H1 (cell line): Measurements from ENCODE around the gene NCOA6. TPM values are rescaled to one million over a fixed set of nuclear protein-coding genes. Genes with fewer than 3 reads are reported as not detected.
"Not testable (repeated sequence)": the region's sequence is repeated elsewhere in the genome, so short reads cannot be mapped to it uniquely, and the experiment has no call there.

Source experiments
- CTCF ChIA-PET: fragments of 300-600 bp; sonication (Branson Sonifier 250); formaldehyde crosslinking; loops from one replicate; lab custom pipeline; 2021; ENCODE audit not compliant: partially characterized antibody; lab: Charles Lee
- POLR2A ChIA-PET: fragments of 300-600 bp; sonication (Branson Sonifier 250); formaldehyde crosslinking; loops from one replicate; lab custom pipeline; 2021; ENCODE audit warnings: inconsistent platforms; ENCODE audit not compliant: partially characterized antibody; lab: Charles Lee
- DNase-seq, 2 experiments: peaks; one replicate each; pipeline versions ENCODE4 v3.0.0 to v3.0.0-alpha.2; 2010 to 2022; ENCODE audit warnings: low spot score in 2 of 2, low read depth in 1 of 2, mixed read lengths in 1 of 2
- FAIRE-seq: peaks from 2 replicates; lab custom pipeline; 2011; peaks lifted over from hg19 to GRCh38; lab: Jason Lieb, UNC
- H2AFZ ChIP-seq: 2 replicates; pipeline ENCODE4 v1.8.1; 2012; ENCODE audit warnings: low read length, inconsistent platforms
- H2AK5ac ChIP-seq: 2 replicates; pipeline ENCODE4 v1.6.1; 2013; ENCODE audit warnings: low read depth, low read length
- H2BK120ac ChIP-seq: replicated peaks from 2 replicates; pipeline ENCODE3; 2013; ENCODE audit warnings: low read depth, low read length, inconsistent platforms
- H2BK12ac ChIP-seq: 2 replicates; pipeline ENCODE4 v1.6.1; 2013; ENCODE audit warnings: low read depth, low read length
- H2BK15ac ChIP-seq: 2 replicates; pipeline ENCODE4 v1.6.1; 2013; ENCODE audit warnings: low read length
- H2BK20ac ChIP-seq: 2 replicates; pipeline ENCODE4 v1.6.1; 2013; ENCODE audit warnings: low read length
- H2BK5ac ChIP-seq: 2 replicates; pipeline ENCODE4 v1.6.1; 2013; ENCODE audit warnings: low read depth, low read length
- H3K14ac ChIP-seq: 2 replicates; pipeline ENCODE4 v1.6.1; 2013; ENCODE audit warnings: inconsistent platforms; ENCODE audit not compliant: insufficient read length
- H3K18ac ChIP-seq: 2 replicates; pipeline ENCODE4 v1.6.1; 2013; ENCODE audit warnings: low read length; ENCODE audit errors: extremely low read depth
- H3K23ac ChIP-seq: 2 replicates; pipeline ENCODE4 v1.6.1; 2013; ENCODE audit warnings: inconsistent platforms; ENCODE audit not compliant: insufficient read length
- H3K23me2 ChIP-seq: 2 replicates; pipeline ENCODE4 v1.6.1; 2013; ENCODE audit warnings: low read depth, low read length
- H3K27ac ChIP-seq: 2 replicates; pipeline ENCODE4 v1.6.1; 2011; ENCODE audit warnings: low read depth, low read length, inconsistent platforms
- H3K27me3 ChIP-seq, 4 experiments: replicated peaks in 1 of 4; 1 replicate in 1 of 4; 2 replicates in 3 of 4; pipeline versions ENCODE4 v1.6.1 to v1.8.1; 2011 to 2013; ENCODE audit warnings: low read length in 3 of 4, mild to moderate bottlenecking in 3 of 4, inconsistent platforms in 2 of 4, mixed read lengths in 2 of 4, moderate library complexity in 1 of 4; ENCODE audit not compliant: control insufficient read depth in 3 of 4, insufficient read depth in 3 of 4; ENCODE audit errors: extremely low read depth in 1 of 4
- H3K36me3 ChIP-seq, 4 experiments: 2 replicates each; pipeline versions ENCODE4 v1.6.1 to v1.8.1; 2011 to 2013; ENCODE audit warnings: mild to moderate bottlenecking in 4 of 4, low read length in 3 of 4, moderate library complexity in 2 of 4, control low read depth in 1 of 4, inconsistent platforms in 1 of 4; ENCODE audit not compliant: insufficient read depth in 4 of 4, control insufficient read depth in 2 of 4
- H3K4ac ChIP-seq: replicated peaks from 2 replicates; pipeline ENCODE3; 2013; ENCODE audit warnings: low read length, low read depth, mixed read lengths, inconsistent platforms; ENCODE audit not compliant: insufficient read length
- H3K4me1 ChIP-seq, 4 experiments: replicated peaks in 1 of 4; 1 replicate in 1 of 4; 2 replicates in 3 of 4; pipeline versions ENCODE4 v1.6.1 to v1.8.1; 2011 to 2013; ENCODE audit warnings: low read length in 3 of 4, inconsistent platforms in 2 of 4, mixed read lengths in 1 of 4; ENCODE audit not compliant: insufficient read depth in 4 of 4, control insufficient read depth in 3 of 4
- H3K4me2 ChIP-seq, 2 experiments: 2 replicates each; pipeline versions ENCODE4 v1.6.1 to v1.8.1; 2011 to 2013; ENCODE audit warnings: low read depth in 2 of 2, low read length in 2 of 2, control low read depth in 1 of 2, inconsistent platforms in 1 of 2, mild to moderate bottlenecking in 1 of 2; ENCODE audit not compliant: insufficient read depth in 1 of 2
- H3K4me3 ChIP-seq, 4 experiments: fragments of 200-600, 300-600 bp in 1 of 4; sonication (generic), shearing (Covaris generic), sonication (Bioruptor Twin) in 1 of 4; 2 replicates each; pipeline versions ENCODE4 v1.5.1 to v1.8.1; 2011 to 2016; ENCODE audit warnings: low read length in 4 of 4, low read depth in 3 of 4, control low read depth in 2 of 4, inconsistent platforms in 2 of 4, mild to moderate bottlenecking in 2 of 4, mixed read lengths in 1 of 4, moderate library complexity in 1 of 4; ENCODE audit not compliant: insufficient read depth in 2 of 4; ENCODE audit errors: extremely low read depth in 1 of 4
- H3K56ac ChIP-seq: replicated peaks from 2 replicates; pipeline ENCODE3; 2013; ENCODE audit warnings: low read depth, mild to moderate bottlenecking, mixed read lengths, low read length, inconsistent platforms; ENCODE audit not compliant: insufficient read length
- H3K79me1 ChIP-seq: 2 replicates; pipeline ENCODE4 v1.6.1; 2013; ENCODE audit warnings: low read depth, low read length, control low read depth
- H3K79me2 ChIP-seq, 2 experiments: 2 replicates each; pipeline versions ENCODE4 v1.6.1 to v1.8.1; 2012 to 2013; ENCODE audit warnings: low read length in 2 of 2, mild to moderate bottlenecking in 2 of 2, inconsistent platforms in 1 of 2; ENCODE audit not compliant: insufficient read depth in 2 of 2, control insufficient read depth in 1 of 2
- H3K9ac ChIP-seq, 4 experiments: replicated peaks in 1 of 4; 1 replicate in 1 of 4; 2 replicates in 3 of 4; pipeline versions ENCODE4 v1.6.1 to v1.8.1; 2011 to 2013; ENCODE audit warnings: low read depth in 3 of 4, low read length in 3 of 4, control low read depth in 2 of 4, mild to moderate bottlenecking in 2 of 4, moderate library complexity in 2 of 4, inconsistent platforms in 1 of 4; ENCODE audit errors: extremely low read depth in 1 of 4
- H3K9me3 ChIP-seq, 2 experiments: 2 replicates each; pipeline versions ENCODE4 v1.6.1 to v1.8.1; 2012 to 2013; ENCODE audit warnings: mild to moderate bottlenecking in 2 of 2, moderate library complexity in 2 of 2, control low read depth in 1 of 2, inconsistent platforms in 1 of 2, low read depth in 1 of 2, low read length in 1 of 2, mixed read lengths in 1 of 2; ENCODE audit not compliant: insufficient read depth in 2 of 2
- H4K20me1 ChIP-seq, 2 experiments: replicated peaks in 1 of 2; 2 replicates each; pipeline versions ENCODE3 to v1.8.1; 2011 to 2013; ENCODE audit warnings: inconsistent platforms in 2 of 2, low read length in 2 of 2, mild to moderate bottlenecking in 1 of 2; ENCODE audit not compliant: insufficient read depth in 2 of 2, control insufficient read depth in 1 of 2
- H4K5ac ChIP-seq: 2 replicates; pipeline ENCODE4 v1.6.1; 2013; ENCODE audit warnings: low read length, low read depth, mixed read lengths, inconsistent platforms; ENCODE audit not compliant: insufficient read length
- H4K8ac ChIP-seq: 2 replicates; pipeline ENCODE4 v1.8.0; 2013; ENCODE audit warnings: mild to moderate bottlenecking, moderate library complexity, low read length, inconsistent platforms; ENCODE audit not compliant: insufficient read depth; ENCODE audit errors: extremely low read depth
- H4K91ac ChIP-seq: replicated peaks from 2 replicates; pipeline ENCODE3; 2013; ENCODE audit warnings: low read length, mixed read lengths, inconsistent platforms; ENCODE audit not compliant: insufficient read length
- WGBS, 2 experiments: shearing (Covaris generic) in 1 of 2; methylation state at CpG; one replicate each; pipeline versions ENCODE4 v1.1.6 to v1.1.7; 2013 to 2015; ENCODE audit warnings: low lambda C conversion rate in 2 of 2, mixed read lengths in 2 of 2, inconsistent platforms in 1 of 2, low coverage in 1 of 2, missing lambda C conversion rate in 1 of 2; ENCODE audit not compliant: insufficient replicate concordance in 2 of 2, insufficient coverage in 1 of 2, insufficient read length in 1 of 2; ENCODE audit errors: extremely low coverage in 1 of 2, missing lambda C conversion rate in 1 of 2; 5-methylcytosine and 5-hydroxymethylcytosine counted together
- polyA plus RNA-seq, 7 experiments: library from polyadenylated mRNA; depleted of rRNA in 3 of 7; stranded (reverse) in 5 of 7; unstranded in 2 of 7; fragments of >200 nt in 5 of 7; fragments of 200-250 nt in 2 of 7; gene quantifications; 1 replicate in 5 of 7; 2 replicates in 1 of 7; 4 replicates in 1 of 7; pipeline versions ENCODE4 v1.2.1 to v1.2.3, GENCODE V29; 2011 to 2013; ENCODE audit warnings: missing spikeins in 2 of 7, mixed read lengths in 2 of 7
- total RNA-seq: library from RNA; stranded (reverse); fragmentation: NEBNext Ultra II Directional; extraction: Animal tissue kit (Norgen Biotek cat#: 25700); gene quantifications from 2 replicates; pipeline ENCODE4 v1.2.1, GENCODE V29; 2021

The NCOA6 gene
- total and polyA plus RNA-seq, 2 of the 8 experiments (the other 6 are each of a cell fraction or from before 2014, with no cell fraction given) = 9.0 to 9.5 TPM

DNA sequence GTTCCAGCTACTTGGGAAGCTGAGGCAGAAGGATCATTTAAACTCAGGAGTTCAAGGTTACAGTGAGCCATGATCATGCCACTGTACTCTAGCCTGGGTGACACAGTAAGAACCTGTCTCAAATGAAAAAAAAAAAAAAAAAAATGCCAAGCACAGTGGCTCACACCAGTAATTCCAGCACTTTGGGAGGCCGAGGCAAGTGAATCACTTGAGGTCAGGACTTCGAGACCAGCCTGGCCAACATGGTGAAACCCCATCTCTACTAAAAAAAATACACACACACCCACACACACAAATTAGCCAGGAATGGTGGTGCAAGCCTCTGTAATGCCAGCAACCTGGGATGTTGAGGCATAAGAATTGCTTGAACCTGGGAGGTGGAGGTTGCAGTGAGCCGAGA, 102.9 kb downstream of the NCOA6 start:
- H3K4me2 ChIP-seq, H3K36me3 ChIP-seq, H4K91ac ChIP-seq, H3K56ac ChIP-seq, H3K4ac ChIP-seq, H4K5ac ChIP-seq, H3K79me2 ChIP-seq, H3K18ac ChIP-seq, H2BK120ac ChIP-seq, FAIRE-seq, H2BK15ac ChIP-seq, H3K79me1 ChIP-seq, H3K27me3 ChIP-seq, H3K23me2 ChIP-seq, H3K9ac ChIP-seq, H3K27ac ChIP-seq, H3K4me1 ChIP-seq, H2AK5ac ChIP-seq, H3K14ac ChIP-seq, H2BK12ac ChIP-seq, H3K23ac ChIP-seq, H3K4me3 ChIP-seq, H4K20me1 ChIP-seq, H2BK20ac ChIP-seq, H3K9me3 ChIP-seq, DNase-seq, H2BK5ac ChIP-seq, H2AFZ ChIP-seq, H4K8ac ChIP-seq: not testable (repeated sequence)
- 86% methylated on average over 2 of the region's 3 CpGs; no CpG with 5 or more reads in 1 of the 2 experiments for WGBS, 2 experiments
- POLR2A ChIA-PET = interaction anchor here (1.0 kb wide), 1 partner anchor 10 kb away, joined by 3 read pairs; no protein-coding TSS in a partner anchor
- CTCF ChIA-PET = interaction anchor here (0.7 to 1.1 kb wide), 3 partner anchors 12 to 410 kb away, joined by 3 read pairs; no protein-coding TSS in a partner anchor
